Measurements from ENCODE around the gene NKRF. TPM values are rescaled to one million over a fixed set of nuclear protein-coding genes. Genes with fewer than 3 reads are reported as not detected.

NKRF gene
- total and polyA plus RNA-seq, 2 of the 8 experiments (the other 6 are each of a cell fraction or from before 2014, with no cell fraction given) = 3.8 to 11.4 TPM

DNA sequence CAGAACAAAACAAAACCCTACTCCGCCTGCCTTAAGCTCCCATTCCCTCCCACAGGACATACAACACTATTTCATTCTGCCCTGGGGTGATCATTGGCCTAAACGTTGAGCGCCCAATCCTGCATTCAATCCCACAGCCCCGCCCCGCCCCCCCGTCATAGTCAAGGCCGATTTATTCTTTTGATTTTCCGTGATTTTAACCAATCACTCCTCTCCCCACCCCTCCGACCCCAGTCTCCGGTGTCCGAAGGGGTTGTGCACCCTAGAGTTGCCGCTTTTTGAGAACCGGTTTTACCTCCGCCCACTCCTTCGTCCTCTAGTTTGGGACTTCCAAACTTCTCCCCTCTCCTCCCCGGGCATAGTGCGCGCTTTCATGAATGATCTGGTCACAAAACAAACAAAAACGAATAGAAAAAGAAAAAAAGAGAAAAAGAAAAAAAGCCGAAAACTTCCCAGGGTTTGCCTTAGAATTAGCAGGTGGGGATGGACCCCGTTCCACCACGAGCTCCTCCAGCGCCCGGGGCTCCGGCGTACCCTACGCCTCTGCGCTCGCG lies 32.3 kb downstream of the NKRF start (continued):
- TF ChIP-seq, protein P1, sequence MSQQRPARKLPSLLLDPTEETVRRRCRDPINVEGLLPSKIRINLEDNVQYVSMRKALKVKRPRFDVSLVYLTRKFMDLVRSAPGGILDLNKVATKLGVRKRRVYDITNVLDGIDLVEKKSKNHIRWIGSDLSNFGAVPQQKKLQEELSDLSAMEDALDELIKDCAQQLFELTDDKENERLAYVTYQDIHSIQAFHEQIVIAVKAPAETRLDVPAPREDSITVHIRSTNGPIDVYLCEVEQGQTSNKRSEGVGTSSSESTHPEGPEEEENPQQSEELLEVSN (IDR thresholded peaks at IDR 0.05) = peak; percentile 26; the same call in 1 of the 2 replicates
- no peak for TF ChIP-seq ASH2L (IDR thresholded peaks at IDR 0.05; ENCODE audit: low read length)
- no peak for TF ChIP-seq POU5F1 (IDR thresholded peaks at IDR 0.05; ENCODE audit: low read depth, low read length)
- peak; percentile 37; the same call in 1 of the 2 replicates for TF ChIP-seq PHF8 (conservative IDR thresholded peaks at IDR 0.05; ENCODE audit: low read depth, low read length)

All from H1 (cell line).